ENCODE results near the gene REEP3.

DNA sequence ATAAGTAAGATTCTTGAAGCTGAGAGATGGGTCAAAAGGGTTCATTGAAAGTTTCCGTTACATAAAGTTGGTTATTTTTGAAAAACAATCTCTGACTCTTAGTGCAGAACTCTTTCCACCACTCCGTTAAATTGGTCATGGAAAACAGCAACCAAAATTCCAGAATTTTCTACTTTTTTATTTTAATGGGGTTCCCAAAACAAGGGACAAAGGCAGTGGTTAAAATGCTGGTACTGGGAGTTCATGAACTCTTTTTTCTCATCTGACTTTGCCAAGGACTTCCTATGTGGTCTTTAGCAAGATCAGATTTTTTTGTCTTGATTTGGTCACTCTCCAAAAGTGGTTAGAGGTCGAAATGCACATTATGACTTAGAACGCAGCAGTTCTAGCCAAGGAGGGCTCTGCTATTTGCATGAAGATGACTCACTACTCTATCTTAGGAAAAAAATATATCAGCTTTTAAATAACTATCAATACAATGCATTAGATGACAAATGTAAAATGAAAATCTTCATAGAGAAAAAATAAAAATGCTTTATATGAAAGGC lies 145.7 kb downstream of the REEP3 start:
- TF ChIP-seq ZNF660 (tag by site-specific recombination; IDR thresholded peaks at IDR 0.05) (no peak), TRIM28 (IDR thresholded peaks at IDR 0.05; ENCODE audit: borderline replicate concordance, low read length) (no peak)
- TF ChIP-seq, protein P1, sequence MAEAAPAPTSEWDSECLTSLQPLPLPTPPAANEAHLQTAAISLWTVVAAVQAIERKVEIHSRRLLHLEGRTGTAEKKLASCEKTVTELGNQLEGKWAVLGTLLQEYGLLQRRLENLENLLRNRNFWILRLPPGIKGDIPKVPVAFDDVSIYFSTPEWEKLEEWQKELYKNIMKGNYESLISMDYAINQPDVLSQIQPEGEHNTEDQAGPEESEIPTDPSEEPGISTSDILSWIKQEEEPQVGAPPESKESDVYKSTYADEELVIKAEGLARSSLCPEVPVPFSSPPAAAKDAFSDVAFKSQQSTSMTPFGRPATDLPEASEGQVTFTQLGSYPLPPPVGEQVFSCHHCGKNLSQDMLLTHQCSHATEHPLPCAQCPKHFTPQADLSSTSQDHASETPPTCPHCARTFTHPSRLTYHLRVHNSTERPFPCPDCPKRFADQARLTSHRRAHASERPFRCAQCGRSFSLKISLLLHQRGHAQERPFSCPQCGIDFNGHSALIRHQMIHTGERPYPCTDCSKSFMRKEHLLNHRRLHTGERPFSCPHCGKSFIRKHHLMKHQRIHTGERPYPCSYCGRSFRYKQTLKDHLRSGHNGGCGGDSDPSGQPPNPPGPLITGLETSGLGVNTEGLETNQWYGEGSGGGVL (tag by site-specific recombination; IDR thresholded peaks at IDR 0.05) = no peak
- TF ChIP-seq, protein P2, sequence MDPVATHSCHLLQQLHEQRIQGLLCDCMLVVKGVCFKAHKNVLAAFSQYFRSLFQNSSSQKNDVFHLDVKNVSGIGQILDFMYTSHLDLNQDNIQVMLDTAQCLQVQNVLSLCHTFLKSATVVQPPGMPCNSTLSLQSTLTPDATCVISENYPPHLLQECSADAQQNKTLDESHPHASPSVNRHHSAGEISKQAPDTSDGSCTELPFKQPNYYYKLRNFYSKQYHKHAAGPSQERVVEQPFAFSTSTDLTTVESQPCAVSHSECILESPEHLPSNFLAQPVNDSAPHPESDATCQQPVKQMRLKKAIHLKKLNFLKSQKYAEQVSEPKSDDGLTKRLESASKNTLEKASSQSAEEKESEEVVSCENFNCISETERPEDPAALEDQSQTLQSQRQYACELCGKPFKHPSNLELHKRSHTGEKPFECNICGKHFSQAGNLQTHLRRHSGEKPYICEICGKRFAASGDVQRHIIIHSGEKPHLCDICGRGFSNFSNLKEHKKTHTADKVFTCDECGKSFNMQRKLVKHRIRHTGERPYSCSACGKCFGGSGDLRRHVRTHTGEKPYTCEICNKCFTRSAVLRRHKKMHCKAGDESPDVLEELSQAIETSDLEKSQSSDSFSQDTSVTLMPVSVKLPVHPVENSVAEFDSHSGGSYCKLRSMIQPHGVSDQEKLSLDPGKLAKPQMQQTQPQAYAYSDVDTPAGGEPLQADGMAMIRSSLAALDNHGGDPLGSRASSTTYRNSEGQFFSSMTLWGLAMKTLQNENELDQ (tag by site-specific recombination; IDR thresholded peaks at IDR 0.05; ENCODE audit: low read depth) = no peak
- TF ChIP-seq, protein P3, sequence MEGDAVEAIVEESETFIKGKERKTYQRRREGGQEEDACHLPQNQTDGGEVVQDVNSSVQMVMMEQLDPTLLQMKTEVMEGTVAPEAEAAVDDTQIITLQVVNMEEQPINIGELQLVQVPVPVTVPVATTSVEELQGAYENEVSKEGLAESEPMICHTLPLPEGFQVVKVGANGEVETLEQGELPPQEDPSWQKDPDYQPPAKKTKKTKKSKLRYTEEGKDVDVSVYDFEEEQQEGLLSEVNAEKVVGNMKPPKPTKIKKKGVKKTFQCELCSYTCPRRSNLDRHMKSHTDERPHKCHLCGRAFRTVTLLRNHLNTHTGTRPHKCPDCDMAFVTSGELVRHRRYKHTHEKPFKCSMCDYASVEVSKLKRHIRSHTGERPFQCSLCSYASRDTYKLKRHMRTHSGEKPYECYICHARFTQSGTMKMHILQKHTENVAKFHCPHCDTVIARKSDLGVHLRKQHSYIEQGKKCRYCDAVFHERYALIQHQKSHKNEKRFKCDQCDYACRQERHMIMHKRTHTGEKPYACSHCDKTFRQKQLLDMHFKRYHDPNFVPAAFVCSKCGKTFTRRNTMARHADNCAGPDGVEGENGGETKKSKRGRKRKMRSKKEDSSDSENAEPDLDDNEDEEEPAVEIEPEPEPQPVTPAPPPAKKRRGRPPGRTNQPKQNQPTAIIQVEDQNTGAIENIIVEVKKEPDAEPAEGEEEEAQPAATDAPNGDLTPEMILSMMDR (tag by site-specific recombination; IDR thresholded peaks at IDR 0.05) = no peak
